Mucosa of stomach (tissue), 1 donor: ENCODE measurements around the gene PLA2G15.
A peak's percentile ranks its signal among the peaks of the same experiment; 100 is the strongest.

ENCODE experiments used
- H3K27me3 ChIP-seq: one replicate; pipeline ENCODE4 v1.7.0; 2013; ENCODE audit warnings: mild to moderate bottlenecking, low read length; ENCODE audit not compliant: control insufficient read depth, insufficient read depth
- H3K36me3 ChIP-seq: one replicate; pipeline ENCODE4 v1.7.0; 2013; ENCODE audit warnings: low read length; ENCODE audit not compliant: control insufficient read depth, insufficient read depth
- H3K4me1 ChIP-seq: one replicate; pipeline ENCODE4 v1.7.0; 2013; ENCODE audit warnings: mild to moderate bottlenecking, low read length; ENCODE audit not compliant: control insufficient read depth, insufficient read depth
- H3K4me3 ChIP-seq: one replicate; pipeline ENCODE4 v1.7.0; 2013; ENCODE audit warnings: low read length
- H3K9ac ChIP-seq: one replicate; pipeline ENCODE4 v1.7.0; 2013; ENCODE audit warnings: mild to moderate bottlenecking, low read length, moderate library complexity
- H3K9me3 ChIP-seq: one replicate; pipeline ENCODE4 v1.7.0; 2013; ENCODE audit warnings: mild to moderate bottlenecking, low read length, moderate library complexity; ENCODE audit not compliant: control insufficient read depth
- donor health status: Pancreatic carcinoma.

PLA2G15 gene

GRCh38 chr16:68226116-68226515, 19.1 kb upstream of the PLA2G15 start:
- no peaks in the 10 kb centered on the region for H3K9me3 ChIP-seq
- H3K9ac ChIP-seq, result no peak overlapping the region
- peaks cover 10% of the 10 kb centered on the region for H3K36me3 ChIP-seq
- peaks cover 12% of the 10 kb centered on the region for H3K4me1 ChIP-seq
- H3K4me3 ChIP-seq, result no peak overlapping the region
- H3K27me3 ChIP-seq, result no peaks in the 10 kb centered on the region

GRCh38 chr16:68227183-68227793, 17.9 kb upstream of the PLA2G15 start:
- H3K9me3 ChIP-seq, result no peaks in the 10 kb centered on the region
- peaks cover 12% of the 10 kb centered on the region for H3K4me1 ChIP-seq
- no peaks in the 10 kb centered on the region for H3K27me3 ChIP-seq
- H3K36me3 ChIP-seq, result peaks cover 15% of the 10 kb centered on the region
- H3K9ac ChIP-seq, result no peak overlapping the region
- no peak overlapping the region for H3K4me3 ChIP-seq

- H3K9ac ChIP-seq, result no peak overlapping the region
- H3K36me3 ChIP-seq, result peaks cover 16% of the 10 kb centered on the region
- no peaks in the 10 kb centered on the region for H3K27me3 ChIP-seq
- H3K4me3 ChIP-seq, result no peak overlapping the region
- H3K4me1 ChIP-seq, result peaks cover 13% of the 10 kb centered on the region
- no peaks in the 10 kb centered on the region for H3K9me3 ChIP-seq
Observed at GRCh38 chr16:68227850-68228553, 17.2 kb upstream of the PLA2G15 start.

GRCh38 chr16:68228652-68229051, 16.5 kb upstream of the PLA2G15 start:
- peaks cover 20% of the 10 kb centered on the region for H3K4me1 ChIP-seq
- H3K9me3 ChIP-seq, result no peaks in the 10 kb centered on the region
- peaks cover 20% of the 10 kb centered on the region for H3K36me3 ChIP-seq
- H3K27me3 ChIP-seq, result no peaks in the 10 kb centered on the region
- H3K9ac ChIP-seq, result no peak overlapping the region
- no peak overlapping the region for H3K4me3 ChIP-seq

- peaks cover 20% of the 10 kb centered on the region for H3K36me3 ChIP-seq
- H3K9ac ChIP-seq, result no peak overlapping the region
- H3K27me3 ChIP-seq, result no peaks in the 10 kb centered on the region
- H3K4me3 ChIP-seq, result no peak overlapping the region
- H3K9me3 ChIP-seq, result no peaks in the 10 kb centered on the region
- H3K4me1 ChIP-seq, result peaks cover 26% of the 10 kb centered on the region
Observed at GRCh38 chr16:68229431-68230175, 15.6 kb upstream of the PLA2G15 start.

- H3K9me3 ChIP-seq, result no peaks in the 10 kb centered on the region
Observed at GRCh38 chr16:68230176-68230571, 15.0 kb upstream of the PLA2G15 start.

GRCh38 chr16:68230956-68231355, 14.2 kb upstream of the PLA2G15 start:
- H3K4me1 ChIP-seq, result peaks cover 30% of the 10 kb centered on the region

More at GRCh38 chr16:68230176-68230571, 15.0 kb upstream of the PLA2G15 start:
- Histone ChIP-seq H3K27me3 (no peaks in the 10 kb centered on the region), H3K4me3 (no peak overlapping the region), H3K36me3 (peaks cover 20% of the 10 kb centered on the region), H3K9ac (no peak overlapping the region), H3K4me1 (peaks cover 30% of the 10 kb centered on the region)

GRCh38 chr16:68231384-68232136, 13.6 kb upstream of the PLA2G15 start:
- Histone ChIP-seq H3K36me3 (peaks cover 20% of the 10 kb centered on the region), H3K9me3 (no peaks in the 10 kb centered on the region), H3K4me3 (no peak overlapping the region), H3K27me3 (no peaks in the 10 kb centered on the region), H3K4me1 (peaks cover 33% of the 10 kb centered on the region), H3K9ac (no peak overlapping the region)

More at GRCh38 chr16:68230956-68231355, 14.2 kb upstream of the PLA2G15 start:
- H3K9ac ChIP-seq, result no peak overlapping the region
- peaks cover 20% of the 10 kb centered on the region for H3K36me3 ChIP-seq
- H3K27me3 ChIP-seq, result no peaks in the 10 kb centered on the region
- no peak overlapping the region for H3K4me3 ChIP-seq
- H3K9me3 ChIP-seq, result no peaks in the 10 kb centered on the region

GRCh38 chr16:68232335-68232734, 12.8 kb upstream of the PLA2G15 start:
- H3K27me3 ChIP-seq, result no peaks in the 10 kb centered on the region
- H3K9ac ChIP-seq, result no peak overlapping the region
- H3K36me3 ChIP-seq, result peaks cover 20% of the 10 kb centered on the region
- no peak overlapping the region for H3K4me3 ChIP-seq
- peaks cover 37% of the 10 kb centered on the region for H3K4me1 ChIP-seq
- H3K9me3 ChIP-seq, result no peaks in the 10 kb centered on the region

GRCh38 chr16:68233085-68233834, 11.9 kb upstream of the PLA2G15 start:
- Histone ChIP-seq H3K9ac (peak overlapping the region; percentile 5), H3K4me3 (peak overlapping the region; percentile 20), H3K4me1 (peaks cover 28% of the 10 kb centered on the region)

GRCh38 chr16:68233835-68234187, 11.4 kb upstream of the PLA2G15 start:
- Histone ChIP-seq H3K4me3 (peak overlapping the region; percentile 20), H3K9me3 (no peaks in the 10 kb centered on the region), H3K36me3 (peaks cover 20% of the 10 kb centered on the region), H3K4me1 (peaks cover 27% of the 10 kb centered on the region), H3K9ac (peak overlapping the region; percentile 5), H3K27me3 (no peaks in the 10 kb centered on the region)

More at GRCh38 chr16:68233085-68233834, 11.9 kb upstream of the PLA2G15 start:
- H3K36me3 ChIP-seq, result peaks cover 20% of the 10 kb centered on the region
- H3K9me3 ChIP-seq, result no peaks in the 10 kb centered on the region
- H3K27me3 ChIP-seq, result no peaks in the 10 kb centered on the region
